IMR-90 (cell line): ENCODE measurements around the gene RHBDL1. TPM values are rescaled to one million over a fixed set of nuclear protein-coding genes. Genes with fewer than 3 reads are reported as not detected.

Source experiments
- ATAC-seq: fragments of 200-7000 bp; cut with Tn5 transposase; 2 replicates; pipeline ENCODE4 v1.9.1; 2020; ENCODE audit warnings: low read depth, mild to moderate bottlenecking, moderate library complexity
- BruUV-seq: library from RNA; stranded (reverse); fragments of 400-500 nt; replicated peaks from 2 replicates; lab custom pipeline; 2021; lab: Mats Ljungman, UMichigan
- CTCF ChIA-PET: fragments of 300-600 bp; formaldehyde crosslinking; extraction: SDS; loops from one replicate; lab custom pipeline; 2021; ENCODE audit warnings: antibody characterized with exemption; lab: Yijun Ruan, JAX
- POLR2A ChIA-PET: fragments of 300-600 bp; sonication (Branson Sonifier 250); formaldehyde crosslinking; loops from one replicate; lab custom pipeline; 2022; ENCODE audit warnings: antibody characterized with exemption; ENCODE audit not compliant: unreplicated experiment; lab: Charles Lee
- DNase-seq: peaks from one replicate; pipeline ENCODE4 v3.0.0; 2013
- H2AFZ ChIP-seq: replicated peaks from 2 replicates; pipeline ENCODE3; 2013; ENCODE audit warnings: low read length, mild to moderate bottlenecking; ENCODE audit not compliant: poor library complexity
- H2AK5ac ChIP-seq: 2 replicates; pipeline ENCODE4 v1.6.1; 2013; ENCODE audit warnings: low read depth, low read length, inconsistent platforms
- H2AK9ac ChIP-seq: replicated peaks from 2 replicates; pipeline ENCODE3; 2013; ENCODE audit warnings: mild to moderate bottlenecking, low read depth, low read length, moderate library complexity; ENCODE audit not compliant: poor library complexity
- H2BK120ac ChIP-seq: 2 replicates; pipeline ENCODE4 v1.6.1; 2013; ENCODE audit warnings: low read depth, low read length, inconsistent platforms
- H2BK15ac ChIP-seq: 3 replicates; pipeline ENCODE4 v1.6.1; 2013; ENCODE audit warnings: low read depth, low read length, inconsistent platforms
- H2BK20ac ChIP-seq: 2 replicates; pipeline ENCODE4 v1.6.1; 2013; ENCODE audit warnings: low read depth, mild to moderate bottlenecking, inconsistent platforms, low read length, moderate library complexity
- H2BK5ac ChIP-seq: 2 replicates; pipeline ENCODE4 v1.6.1; 2013; ENCODE audit warnings: mild to moderate bottlenecking, low read depth, low read length, inconsistent platforms; ENCODE audit not compliant: poor library complexity, severe bottlenecking
- H3K14ac ChIP-seq: replicated peaks from 2 replicates; pipeline ENCODE4 v1.6.1; 2013; ENCODE audit warnings: low read depth, low read length, inconsistent platforms
- H3K18ac ChIP-seq: 2 replicates; pipeline ENCODE4 v1.6.1; 2013; ENCODE audit warnings: low read depth, low read length, control low read depth
- H3K23ac ChIP-seq: 2 replicates; pipeline ENCODE4 v1.6.1; 2013; ENCODE audit warnings: low read depth, low read length, inconsistent platforms
- H3K27ac ChIP-seq: 2 replicates; pipeline ENCODE4 v1.5.1; 2013; ENCODE audit warnings: mild to moderate bottlenecking, control low read depth, low read length; ENCODE audit not compliant: insufficient read depth
- H3K27me3 ChIP-seq: 2 replicates; pipeline ENCODE4 v1.6.1; 2013; ENCODE audit warnings: low read length; ENCODE audit not compliant: control insufficient read depth, insufficient read depth
- H3K36me3 ChIP-seq: 2 replicates; pipeline ENCODE4 v1.6.1; 2013; ENCODE audit warnings: low read length, mixed read lengths; ENCODE audit not compliant: control insufficient read depth, insufficient read depth
- H3K4ac ChIP-seq: 2 replicates; pipeline ENCODE4 v1.6.1; 2013; ENCODE audit warnings: low read depth, low read length, inconsistent platforms
- H3K4me1 ChIP-seq: 2 replicates; pipeline ENCODE4 v1.6.1; 2013; ENCODE audit warnings: low read length, mixed read lengths; ENCODE audit not compliant: control insufficient read depth, insufficient read depth
- H3K4me2 ChIP-seq: 2 replicates; pipeline ENCODE4 v1.6.1; 2013; ENCODE audit warnings: low read depth, mild to moderate bottlenecking, control low read depth, low read length, moderate library complexity
- H3K4me3 ChIP-seq: 2 replicates; pipeline ENCODE4 v1.5.1; 2013; ENCODE audit warnings: low read depth, mild to moderate bottlenecking, control low read depth, low read length, moderate library complexity; ENCODE audit not compliant: insufficient read depth
- H3K56ac ChIP-seq: 2 replicates; pipeline ENCODE4 v1.6.1; 2013; ENCODE audit warnings: low read length, inconsistent platforms; ENCODE audit not compliant: insufficient read depth; ENCODE audit errors: extremely low read depth
- H3K79me1 ChIP-seq, 2 experiments: 2 replicates each; pipeline ENCODE4 v1.6.1; 2013; ENCODE audit warnings: low read length in 2 of 2, inconsistent platforms in 1 of 2, low read depth in 1 of 2
- H3K9ac ChIP-seq: 2 replicates; pipeline ENCODE4 v1.6.1; 2013; ENCODE audit warnings: low read depth, low read length, control low read depth
- H3K9me1 ChIP-seq: 2 replicates; pipeline ENCODE4 v1.6.1; 2013; ENCODE audit warnings: low read length, inconsistent platforms; ENCODE audit not compliant: insufficient read depth
- H3K9me3 ChIP-seq: 2 replicates; pipeline ENCODE4 v1.6.1; 2013; ENCODE audit warnings: low read length; ENCODE audit not compliant: control insufficient read depth, insufficient read depth
- H4K20me1 ChIP-seq: 2 replicates; pipeline ENCODE4 v1.6.1; 2013; ENCODE audit warnings: low read length, inconsistent platforms; ENCODE audit not compliant: insufficient read depth
- H4K5ac ChIP-seq: 2 replicates; pipeline ENCODE4 v1.6.1; 2013; ENCODE audit warnings: mild to moderate bottlenecking, low read depth, low read length, control low read depth
- H4K8ac ChIP-seq, 2 experiments: 2 replicates each; pipeline ENCODE4 v1.6.1; 2013; ENCODE audit warnings: low read depth in 2 of 2, low read length in 2 of 2, control low read depth in 1 of 2, inconsistent platforms in 1 of 2
- H4K91ac ChIP-seq: 2 replicates; pipeline ENCODE4 v1.6.1; 2013; ENCODE audit warnings: low read depth, low read length, inconsistent platforms; ENCODE audit not compliant: insufficient read depth
- BHLHE40 ChIP-seq: fragments of 150-350 bp; IDR thresholded peaks from 2 replicates; pipeline ENCODE4 v1.6.1; 2016; ENCODE audit warnings: mild to moderate bottlenecking, low read depth, low read length
- CHD1 ChIP-seq: IDR thresholded peaks from 2 replicates; pipeline ENCODE4 v1.6.1; 2012; ENCODE audit warnings: low read depth, low read length, improper control_type of control experiment
- FOS ChIP-seq: fragments of 150-350 bp; IDR thresholded peaks from 2 replicates; pipeline ENCODE4 v1.6.1; 2016; ENCODE audit warnings: low read depth, low read length
- MAFK ChIP-seq: IDR thresholded peaks from 2 replicates; pipeline ENCODE4 v1.6.1; 2012; ENCODE audit warnings: low read depth, low read length, improper control_type of control experiment
- MAZ ChIP-seq: IDR thresholded peaks from 2 replicates; pipeline ENCODE4 v1.6.1; 2012; ENCODE audit warnings: low read depth, mild to moderate bottlenecking, low read length, improper control_type of control experiment, moderate library complexity, borderline replicate concordance
- MXI1 ChIP-seq: IDR thresholded peaks from 2 replicates; pipeline ENCODE4 v1.6.1; 2012; ENCODE audit warnings: low read depth, mild to moderate bottlenecking, low read length, moderate library complexity, borderline replicate concordance
- NFE2L2 ChIP-seq: fragments of 150-350 bp; IDR thresholded peaks from 2 replicates; pipeline ENCODE4 v1.6.1; 2016; ENCODE audit warnings: low read depth, mild to moderate bottlenecking, low read length
- POLR2A ChIP-seq: IDR thresholded peaks from 2 replicates; pipeline ENCODE4 v1.6.1; 2012; ENCODE audit warnings: mild to moderate bottlenecking, low read depth, low read length
- RAD21 ChIP-seq: IDR thresholded peaks from 2 replicates; pipeline ENCODE4 v1.6.1; 2012; ENCODE audit warnings: low read length, improper control_type of control experiment
- RCOR1 ChIP-seq: IDR thresholded peaks from 2 replicates; pipeline ENCODE4 v1.6.1; 2012; ENCODE audit warnings: mild to moderate bottlenecking, low read length, improper control_type of control experiment; ENCODE audit not compliant: insufficient replicate concordance
- RFX5 ChIP-seq: IDR thresholded peaks from 2 replicates; pipeline ENCODE4 v1.8.0; 2012; ENCODE audit warnings: low read depth, mild to moderate bottlenecking, low read length, moderate library complexity
- SMC3 ChIP-seq: fragments of 150-350 bp; IDR thresholded peaks from 2 replicates; pipeline ENCODE4 v1.6.1; 2016; ENCODE audit warnings: low read depth, mild to moderate bottlenecking, antibody characterized with exemption, low read length, moderate library complexity
- WGBS, 2 experiments: methylation state at CpG; one replicate each; pipeline versions ENCODE4 v1.1.5 to v1.1.7; 2013; ENCODE audit warnings: missing lambda C conversion rate in 2 of 2; ENCODE audit not compliant: insufficient read length in 1 of 2; ENCODE audit errors: extremely low coverage in 2 of 2; 5-methylcytosine and 5-hydroxymethylcytosine counted together
- dilution Hi-C: fragments of 300-500 bp; cut with HindIII; formaldehyde crosslinking; loops from one replicate; pipeline ENCODE4 v1.14.3; 2018; ENCODE audit warnings: low sequenced_read_pairs; ENCODE audit not compliant: unreplicated experiment
- in situ Hi-C: fragments of 300-500 bp; cut with MboI; formaldehyde crosslinking; loops from 3 replicates; pipeline ENCODE4 v1.14.3; 2019; ENCODE audit warnings: low sequenced_read_pairs, inconsistent platforms, mixed read lengths
- intact Hi-C: fragments of 100-400 bp; cut with micrococcal nuclease; formaldehyde crosslinking; loops from 2 replicates; pipeline ENCODE4 v1.10.0; 2022
- polyA plus RNA-seq, 3 experiments: library from polyadenylated mRNA; depleted of rRNA; stranded (reverse); fragments of >200 nt; gene quantifications; 2 replicates each; pipeline ENCODE4 v1.2.3, GENCODE V29; 2012; ENCODE audit warnings: low replicate concordance in 1 of 3
- total RNA-seq: library from RNA; depleted of rRNA; stranded (reverse); fragments of >200 nt; gene quantifications from 2 replicates; pipeline ENCODE4 v1.2.3, GENCODE V29; 2012
- TF ChIP-seq, protein P1 (sequence below): conservative IDR thresholded peaks from 2 replicates; pipeline ENCODE4 v1.5.1; 2012; ENCODE audit warnings: mild to moderate bottlenecking, low read depth, low read length, improper control_type of control experiment
- TF ChIP-seq, protein P2 (sequence below): fragments of 150-350 bp; IDR thresholded peaks from 2 replicates; pipeline ENCODE4 v1.6.1; 2017; ENCODE audit warnings: mild to moderate bottlenecking, antibody characterized with exemption, low read length, low read depth
- TF ChIP-seq, protein P3 (sequence below): fragments of 150-350 bp; IDR thresholded peaks from 2 replicates; pipeline ENCODE4 v1.6.1; 2016; ENCODE audit warnings: low read depth, mild to moderate bottlenecking, low read length, moderate library complexity, borderline replicate concordance

RHBDL1 gene
- total and polyA plus RNA-seq, 2 of the 4 experiments (the other 2 are of a cell fraction): 0.72 to 4.1 TPM

DNA sequence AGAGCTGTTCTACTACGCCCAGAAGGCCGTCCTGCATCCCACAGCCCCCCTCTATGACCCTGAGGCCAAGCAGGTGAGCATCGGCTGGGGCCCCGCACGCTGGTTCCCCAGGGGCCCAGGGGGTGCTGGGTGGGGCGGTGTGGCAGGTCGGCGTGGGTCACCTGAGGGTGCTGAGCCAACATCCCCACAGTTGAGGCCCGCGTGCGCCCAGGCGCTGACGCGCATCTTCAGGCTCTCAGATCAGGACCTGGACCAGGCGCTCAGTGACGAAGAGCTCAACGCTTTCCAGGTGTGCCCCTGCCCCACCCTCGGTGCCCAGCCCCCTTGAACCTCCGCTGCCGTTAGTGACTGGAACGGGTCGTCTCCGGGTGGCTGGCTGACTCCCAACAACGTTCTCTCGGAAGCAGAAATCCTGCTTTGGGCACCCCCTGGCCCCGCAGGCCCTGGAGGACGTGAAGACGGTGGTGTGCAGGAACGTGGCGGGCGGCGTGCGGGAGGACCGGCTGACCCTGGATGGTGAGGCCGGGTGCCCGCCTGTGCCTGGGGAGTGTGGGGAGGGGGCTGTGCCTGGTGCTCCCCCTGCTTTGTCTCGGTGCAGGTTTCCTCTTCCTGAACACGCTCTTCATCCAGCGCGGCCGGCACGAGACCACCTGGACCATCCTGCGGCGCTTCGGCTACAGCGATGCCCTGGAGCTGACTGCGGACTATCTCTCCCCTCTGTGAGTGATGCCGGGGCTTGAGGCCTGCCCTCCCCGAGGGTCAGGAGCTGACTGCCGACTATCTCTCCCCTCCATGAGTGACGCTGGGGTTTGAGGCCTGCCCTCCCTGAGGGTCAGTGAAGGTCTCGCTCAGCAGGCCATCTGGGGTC, 4.8 kb upstream of the RHBDL1 start:
- peak overlapping the region; percentile 78 for H2AK9ac ChIP-seq
- H2AK5ac ChIP-seq: no peak overlapping the region
- H3K18ac ChIP-seq: no peak overlapping the region
- H3K4me3 ChIP-seq: no peak overlapping the region
- no peak overlapping the region for H2BK5ac ChIP-seq
- no peak overlapping the region for H2BK120ac ChIP-seq
- H3K4ac ChIP-seq: no peak overlapping the region
- TF ChIP-seq RFX5 (no peak), BHLHE40 (no peak), FOS (no peak), MAZ (no peak), POLR2A (no peak), RCOR1 (no peak), MXI1 (no peak), SMC3 (no peak), MAFK (no peak), CHD1 (no peak), NFE2L2 (no peak), RAD21 (no peak)
- TF ChIP-seq, protein P1, sequence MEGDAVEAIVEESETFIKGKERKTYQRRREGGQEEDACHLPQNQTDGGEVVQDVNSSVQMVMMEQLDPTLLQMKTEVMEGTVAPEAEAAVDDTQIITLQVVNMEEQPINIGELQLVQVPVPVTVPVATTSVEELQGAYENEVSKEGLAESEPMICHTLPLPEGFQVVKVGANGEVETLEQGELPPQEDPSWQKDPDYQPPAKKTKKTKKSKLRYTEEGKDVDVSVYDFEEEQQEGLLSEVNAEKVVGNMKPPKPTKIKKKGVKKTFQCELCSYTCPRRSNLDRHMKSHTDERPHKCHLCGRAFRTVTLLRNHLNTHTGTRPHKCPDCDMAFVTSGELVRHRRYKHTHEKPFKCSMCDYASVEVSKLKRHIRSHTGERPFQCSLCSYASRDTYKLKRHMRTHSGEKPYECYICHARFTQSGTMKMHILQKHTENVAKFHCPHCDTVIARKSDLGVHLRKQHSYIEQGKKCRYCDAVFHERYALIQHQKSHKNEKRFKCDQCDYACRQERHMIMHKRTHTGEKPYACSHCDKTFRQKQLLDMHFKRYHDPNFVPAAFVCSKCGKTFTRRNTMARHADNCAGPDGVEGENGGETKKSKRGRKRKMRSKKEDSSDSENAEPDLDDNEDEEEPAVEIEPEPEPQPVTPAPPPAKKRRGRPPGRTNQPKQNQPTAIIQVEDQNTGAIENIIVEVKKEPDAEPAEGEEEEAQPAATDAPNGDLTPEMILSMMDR: no peak
- TF ChIP-seq, protein P2, sequence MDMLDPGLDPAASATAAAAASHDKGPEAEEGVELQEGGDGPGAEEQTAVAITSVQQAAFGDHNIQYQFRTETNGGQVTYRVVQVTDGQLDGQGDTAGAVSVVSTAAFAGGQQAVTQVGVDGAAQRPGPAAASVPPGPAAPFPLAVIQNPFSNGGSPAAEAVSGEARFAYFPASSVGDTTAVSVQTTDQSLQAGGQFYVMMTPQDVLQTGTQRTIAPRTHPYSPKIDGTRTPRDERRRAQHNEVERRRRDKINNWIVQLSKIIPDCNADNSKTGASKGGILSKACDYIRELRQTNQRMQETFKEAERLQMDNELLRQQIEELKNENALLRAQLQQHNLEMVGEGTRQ: no peak
- TF ChIP-seq, protein P3, sequence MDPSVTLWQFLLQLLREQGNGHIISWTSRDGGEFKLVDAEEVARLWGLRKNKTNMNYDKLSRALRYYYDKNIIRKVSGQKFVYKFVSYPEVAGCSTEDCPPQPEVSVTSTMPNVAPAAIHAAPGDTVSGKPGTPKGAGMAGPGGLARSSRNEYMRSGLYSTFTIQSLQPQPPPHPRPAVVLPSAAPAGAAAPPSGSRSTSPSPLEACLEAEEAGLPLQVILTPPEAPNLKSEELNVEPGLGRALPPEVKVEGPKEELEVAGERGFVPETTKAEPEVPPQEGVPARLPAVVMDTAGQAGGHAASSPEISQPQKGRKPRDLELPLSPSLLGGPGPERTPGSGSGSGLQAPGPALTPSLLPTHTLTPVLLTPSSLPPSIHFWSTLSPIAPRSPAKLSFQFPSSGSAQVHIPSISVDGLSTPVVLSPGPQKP: no peak
- H3K9me1 ChIP-seq: peaks cover 6% of the 10 kb centered on the region
- H3K14ac ChIP-seq: no peak overlapping the region
- no peak overlapping the region for H3K23ac ChIP-seq
- no peaks in the 10 kb centered on the region for H3K9me3 ChIP-seq
- peaks cover 0 to 37% of the 10 kb centered on the region in 2 experiments; a peak in 1 of 4 replicates for H3K79me1 ChIP-seq
- no peak overlapping the region for H3K4me2 ChIP-seq
- ChIA-PET CTCF (no interaction called here), POLR2A (no interaction called here)
- no peak overlapping the region for H3K56ac ChIP-seq
- H3K27ac ChIP-seq: no peak overlapping the region
- peaks cover 13% of the 10 kb centered on the region for H3K4me1 ChIP-seq
- H2BK15ac ChIP-seq: no peak overlapping the region
- no TSS peak for BruUV-seq
- H2AFZ ChIP-seq: no peak overlapping the region
- H4K8ac ChIP-seq: no peak overlapping the region
- H3K36me3 ChIP-seq: peaks cover 47% of the 10 kb centered on the region
- dilution Hi-C loops (no loop called here), intact Hi-C loops (no loop called here), in situ Hi-C loops (no loop called here)
- ATAC-seq: no peak
- no peak overlapping the region for H4K91ac ChIP-seq
- WGBS, 2 experiments: 93% methylated on average over 31 of the region's 52 CpGs; no CpG with 5 or more reads in 1 of the 2 experiments
- peaks cover 27% of the 10 kb centered on the region for H4K20me1 ChIP-seq
- H4K5ac ChIP-seq: no peak overlapping the region
- DNase-seq: no peak
- no peak overlapping the region for H2BK20ac ChIP-seq
- H3K9ac ChIP-seq: no peak overlapping the region
- no peaks in the 10 kb centered on the region for H3K27me3 ChIP-seq
